Camera-type eye (tissue), 1 donor: ENCODE results near the gene SRSF11. TPM values are rescaled to one million over a fixed set of nuclear protein-coding genes. Genes with fewer than 3 reads are reported as not detected.

Experiments used
- total RNA-seq: library from RNA; depleted of rRNA; stranded (reverse); fragments of >200 nt; gene quantifications from one replicate; pipeline ENCODE4 v1.2.3, GENCODE V29; 2014

The SRSF11 gene, protein sequence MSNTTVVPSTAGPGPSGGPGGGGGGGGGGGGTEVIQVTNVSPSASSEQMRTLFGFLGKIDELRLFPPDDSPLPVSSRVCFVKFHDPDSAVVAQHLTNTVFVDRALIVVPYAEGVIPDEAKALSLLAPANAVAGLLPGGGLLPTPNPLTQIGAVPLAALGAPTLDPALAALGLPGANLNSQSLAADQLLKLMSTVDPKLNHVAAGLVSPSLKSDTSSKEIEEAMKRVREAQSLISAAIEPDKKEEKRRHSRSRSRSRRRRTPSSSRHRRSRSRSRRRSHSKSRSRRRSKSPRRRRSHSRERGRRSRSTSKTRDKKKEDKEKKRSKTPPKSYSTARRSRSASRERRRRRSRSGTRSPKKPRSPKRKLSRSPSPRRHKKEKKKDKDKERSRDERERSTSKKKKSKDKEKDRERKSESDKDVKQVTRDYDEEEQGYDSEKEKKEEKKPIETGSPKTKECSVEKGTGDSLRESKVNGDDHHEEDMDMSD
- total RNA-seq = 259 TPM

GRCh38 chr1:70221238-70222121, at the start of gene SRSF11:
Gene SRSF11 (plus strand): TSS chr1:70221380. CDS start chr1:70221637, 257 bp downstream.

GRCh38 chr1:70205434-70206118, 15.6 kb upstream of the SRSF11 start, which contains the start of gene LRRC40:
Gene LRRC40 (minus strand): TSS chr1:70205579. CDS start chr1:70205540, 39 bp downstream.

Other genes starting within 250 kb of the SRSF11 start
- 39.9 TPM for gene LRRC40, start 15.8 kb upstream of the SRSF11 start, total RNA-seq
- 61.1 TPM for gene ANKRD13C, start 133.3 kb downstream of the SRSF11 start, total RNA-seq
- 7.2 TPM for gene CTH, start 189.9 kb downstream of the SRSF11 start, total RNA-seq